ENCODE data around the gene CMSS1.

- TF ChIP-seq RNF2 (IDR thresholded peaks at IDR 0.05; ENCODE audit: borderline replicate concordance, low read depth) (no peak), JUN (IDR thresholded peaks at IDR 0.05) (no peak), CTCF (IDR thresholded peaks at IDR 0.05) (no peak), EP300 (IDR thresholded peaks at IDR 0.05) (0 out of 5 replicates have a peak, but pooled peaks of 1 of the 2 experiments have one; percentile 20), POLR2A (IDR thresholded peaks at IDR 0.05; ENCODE audit: low read length) (no peak), POLR2AphosphoS2 (conservative IDR thresholded peaks at IDR 0.05; ENCODE audit: low read length) (no peak), REST (IDR thresholded peaks at IDR 0.05) (no peak), MAZ (IDR thresholded peaks at IDR 0.05; ENCODE audit: borderline replicate concordance, low read depth, low read length) (no peak), PHF8 (IDR thresholded peaks at IDR 0.05; ENCODE audit: borderline replicate concordance, low read depth) (no peak)
Observed at GRCh38 chr3:100041328-100041749, 223.7 kb downstream of the CMSS1 start.

All from A549 (cell line).